GM12878 (cell line): Measurements from ENCODE around the gene UBE2O. TPM values are rescaled to one million over a fixed set of nuclear protein-coding genes. Genes with fewer than 3 reads are reported as not detected.

ENCODE experiments used
- ATAC-seq: fragments of 200-7000 bp; cut with Tn5 transposase; 3 replicates; pipeline ENCODE4 v1.9.1; 2020; ENCODE audit warnings: mild to moderate bottlenecking, moderate library complexity
- BruUV-seq: library from RNA; stranded (reverse); fragments of 400-500 nt; replicated peaks from 2 replicates; lab custom pipeline; 2021; lab: Mats Ljungman, UMichigan
- CTCF ChIA-PET: fragments of 300-600 bp; sonication (Branson Sonifier 250); formaldehyde crosslinking; extraction: SDS; loops from one replicate; lab custom pipeline; 2021; ENCODE audit warnings: inconsistent platforms; lab: Yijun Ruan, JAX
- POLR2A ChIA-PET: fragments of 350-600 bp; formaldehyde crosslinking; extraction: SDS; loops from one replicate; lab custom pipeline; 2021; ENCODE audit warnings: inconsistent platforms; lab: Charles Lee
- RAD21 ChIA-PET: fragments of 300-600 bp; sonication (Branson Sonifier 250); formaldehyde crosslinking; loops from one replicate; lab custom pipeline; 2023; ENCODE audit warnings: antibody characterized with exemption; ENCODE audit not compliant: unreplicated experiment; lab: Charles Lee
- SMC1A ChIA-PET: fragments of 300-600 bp; sonication (Branson Sonifier 250); formaldehyde crosslinking; loops from one replicate; lab custom pipeline; 2023; ENCODE audit not compliant: unreplicated experiment, uncharacterized antibody; lab: Charles Lee
- DNase-seq: peaks from one replicate; pipeline ENCODE4 v3.0.0-alpha.2; 2011; ENCODE audit warnings: low read depth, low spot score
- FAIRE-seq: peaks from 3 replicates; lab custom pipeline; 2011; peaks lifted over from hg19 to GRCh38; lab: Jason Lieb, UNC
- H2AFZ ChIP-seq: 2 replicates; pipeline ENCODE4 v1.6.0; 2011; ENCODE audit warnings: low read depth, low read length, control low read depth; ENCODE audit not compliant: control insufficient read depth
- H3K27ac ChIP-seq: 2 replicates; pipeline ENCODE4 v1.5.1; 2011; ENCODE audit warnings: control low read depth; ENCODE audit not compliant: control insufficient read depth, insufficient read depth
- H3K27me3 ChIP-seq, 2 experiments: replicated peaks in 1 of 2; 2 replicates each; pipeline versions ENCODE4 v1.6.0 to v1.6.1; 2011; ENCODE audit warnings: low read length in 1 of 2; ENCODE audit not compliant: control insufficient read depth in 2 of 2, insufficient read depth in 2 of 2
- H3K36me3 ChIP-seq, 2 experiments: 2 replicates each; pipeline ENCODE4 v1.5.1; 2011; ENCODE audit warnings: low read length in 1 of 2; ENCODE audit not compliant: control insufficient read depth in 2 of 2, insufficient read depth in 2 of 2
- H3K4me1 ChIP-seq: 2 replicates; pipeline ENCODE4 v1.6.1; 2011; ENCODE audit warnings: mild to moderate bottlenecking, low read length, moderate library complexity, mixed read lengths; ENCODE audit not compliant: control insufficient read depth, insufficient read depth
- H3K4me2 ChIP-seq: 2 replicates; pipeline ENCODE4 v1.6.0; 2011; ENCODE audit warnings: control low read depth; ENCODE audit not compliant: control insufficient read depth, insufficient read depth
- H3K4me3 ChIP-seq: fragments of 200-600 bp; sonication (generic); 2 replicates; pipeline ENCODE4 v1.5.1; 2016
- H3K79me2 ChIP-seq: 2 replicates; pipeline ENCODE4 v1.6.0; 2011; ENCODE audit warnings: low read length; ENCODE audit not compliant: control insufficient read depth, insufficient read depth
- H3K9ac ChIP-seq: 2 replicates; pipeline ENCODE4 v1.8.0; 2011; ENCODE audit warnings: low read length, control low read depth, mixed read lengths; ENCODE audit not compliant: control insufficient read depth, insufficient read depth
- H3K9me3 ChIP-seq: replicated peaks from 3 replicates; pipeline ENCODE4 v1.5.1; 2011; ENCODE audit warnings: mild to moderate bottlenecking, low read length; ENCODE audit not compliant: control insufficient read depth, insufficient read depth
- H4K20me1 ChIP-seq: 2 replicates; pipeline ENCODE4 v1.6.0; 2011; ENCODE audit not compliant: control insufficient read depth, insufficient read depth
- BCLAF1 ChIP-seq: fragments of 450-650 bp; IDR thresholded peaks from 2 replicates; pipeline ENCODE4 v1.6.1; 2017; ENCODE audit warnings: antibody characterized with exemption, mild to moderate bottlenecking, moderate library complexity
- BRCA1 ChIP-seq: IDR thresholded peaks from 2 replicates; pipeline ENCODE4 v1.6.1; 2011; ENCODE audit warnings: low read depth, low read length, improper control_type of control experiment
- JUND ChIP-seq: IDR thresholded peaks from 2 replicates; pipeline ENCODE4 v1.6.1; 2012; ENCODE audit warnings: low read depth, mild to moderate bottlenecking, low read length, improper control_type of control experiment, moderate library complexity
- POLR2A ChIP-seq: IDR thresholded peaks from 2 replicates; pipeline ENCODE4 v1.6.1; 2011; ENCODE audit warnings: low read depth, mild to moderate bottlenecking, low read length
- POLR2AphosphoS5 ChIP-seq: IDR thresholded peaks from 2 replicates; pipeline ENCODE4 v1.6.1; 2011; ENCODE audit warnings: mild to moderate bottlenecking, low read length, inconsistent platforms
- RAD51 ChIP-seq: fragments of 450-650 bp; IDR thresholded peaks from 2 replicates; pipeline ENCODE4 v1.6.1; 2016; ENCODE audit warnings: moderate library complexity, mild to moderate bottlenecking, inconsistent platforms
- SP1 ChIP-seq: IDR thresholded peaks from one replicate; pipeline ENCODE4 v1.6.1; 2011; ENCODE audit warnings: low read depth, low read length
- SUPT20H ChIP-seq: IDR thresholded peaks from 2 replicates; pipeline ENCODE4 v1.6.1; 2011; ENCODE audit warnings: low read depth, mild to moderate bottlenecking, low read length, moderate library complexity, borderline replicate concordance; ENCODE audit not compliant: control insufficient read depth
- TCF7 ChIP-seq: IDR thresholded peaks from 2 replicates; pipeline ENCODE4 v1.6.1; 2014; ENCODE audit warnings: antibody characterized with exemption, borderline replicate concordance
- YBX1 ChIP-seq: fragments of 450-650 bp; IDR thresholded peaks from 2 replicates; pipeline ENCODE4 v1.6.1; 2016; ENCODE audit warnings: antibody characterized with exemption
- ZNF217 ChIP-seq: fragments of 450-650 bp; IDR thresholded peaks from 2 replicates; pipeline ENCODE4 v1.6.1; 2017; ENCODE audit warnings: antibody characterized with exemption, mild to moderate bottlenecking
- WGBS: methylation state at CpG from one replicate; pipeline ENCODE4 v1.1.6; 2016; ENCODE audit warnings: low lambda C conversion rate; ENCODE audit not compliant: insufficient replicate concordance, insufficient coverage; ENCODE audit errors: missing lambda C conversion rate; 5-methylcytosine and 5-hydroxymethylcytosine counted together
- in situ Hi-C: fragments of 300-500 bp; cut with MboI; formaldehyde crosslinking; loops from 9 replicates; pipeline ENCODE4 v1.14.3; 2018; ENCODE audit warnings: mixed read lengths
- intact Hi-C: fragments of 100-400 bp; cut with micrococcal nuclease; formaldehyde crosslinking; loops from one replicate; pipeline ENCODE4 v1.14.2; 2022; ENCODE audit not compliant: unreplicated experiment
- polyA plus RNA-seq, 11 experiments: library from polyadenylated mRNA; depleted of rRNA in 4 of 11; unstranded in 6 of 11; stranded (reverse) in 5 of 11; fragments of >200 nt; fragmentation: Nextera tagmentation in 4 of 11; fragmentation: Illumina TruSeq in 1 of 11; extraction: Ambion mirVana in 4 of 11; extraction: Trizol in 1 of 11; gene quantifications; 1 replicate in 1 of 11; 2 replicates in 10 of 11; pipeline versions ENCODE4 v1.2.1 to v1.2.3, GENCODE V29; 2011 to 2016; ENCODE audit warnings: inconsistent platforms in 2 of 11, missing spikeins in 2 of 11, low read depth in 1 of 11
- total RNA-seq, 4 experiments: library from RNA; depleted of rRNA in 3 of 4; stranded (reverse); fragments of >200 nt in 3 of 4; fragmentation: Illumina TruSeq in 1 of 4; extraction: Trizol in 1 of 4; gene quantifications; 2 replicates each; pipeline versions ENCODE4 v1.2.1 to v1.2.3, GENCODE V29; 2013 to 2021
- TF ChIP-seq, protein P1 (sequence below): IDR thresholded peaks from 2 replicates; pipeline ENCODE4 v1.6.1; 2011; ENCODE audit warnings: low read depth, low read length, improper control_type of control experiment, borderline replicate concordance

Gene UBE2O
- total and polyA plus RNA-seq, 10 of the 15 experiments (the other 5 are each of a cell fraction or from before 2014, with no cell fraction given), result 2.1 to 39.0 (median 14.1) TPM

GRCh38 chr17:76394166-76394565 lies 58.8 kb downstream of the UBE2O start (continued):
- TF ChIP-seq BCLAF1, result no peak
- TF ChIP-seq YBX1, result no peak
- no peak for TF ChIP-seq SP1
- TF ChIP-seq SUPT20H, result no peak
- TF ChIP-seq POLR2AphosphoS5, result no peak
- TF ChIP-seq, protein P1, sequence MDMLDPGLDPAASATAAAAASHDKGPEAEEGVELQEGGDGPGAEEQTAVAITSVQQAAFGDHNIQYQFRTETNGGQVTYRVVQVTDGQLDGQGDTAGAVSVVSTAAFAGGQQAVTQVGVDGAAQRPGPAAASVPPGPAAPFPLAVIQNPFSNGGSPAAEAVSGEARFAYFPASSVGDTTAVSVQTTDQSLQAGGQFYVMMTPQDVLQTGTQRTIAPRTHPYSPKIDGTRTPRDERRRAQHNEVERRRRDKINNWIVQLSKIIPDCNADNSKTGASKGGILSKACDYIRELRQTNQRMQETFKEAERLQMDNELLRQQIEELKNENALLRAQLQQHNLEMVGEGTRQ, result no peak
- TF ChIP-seq ZNF217, result no peak
- TF ChIP-seq TCF7, result no peak
- no peak for TF ChIP-seq BRCA1
- TF ChIP-seq, all 136 proteins: peak for 0

DNA sequence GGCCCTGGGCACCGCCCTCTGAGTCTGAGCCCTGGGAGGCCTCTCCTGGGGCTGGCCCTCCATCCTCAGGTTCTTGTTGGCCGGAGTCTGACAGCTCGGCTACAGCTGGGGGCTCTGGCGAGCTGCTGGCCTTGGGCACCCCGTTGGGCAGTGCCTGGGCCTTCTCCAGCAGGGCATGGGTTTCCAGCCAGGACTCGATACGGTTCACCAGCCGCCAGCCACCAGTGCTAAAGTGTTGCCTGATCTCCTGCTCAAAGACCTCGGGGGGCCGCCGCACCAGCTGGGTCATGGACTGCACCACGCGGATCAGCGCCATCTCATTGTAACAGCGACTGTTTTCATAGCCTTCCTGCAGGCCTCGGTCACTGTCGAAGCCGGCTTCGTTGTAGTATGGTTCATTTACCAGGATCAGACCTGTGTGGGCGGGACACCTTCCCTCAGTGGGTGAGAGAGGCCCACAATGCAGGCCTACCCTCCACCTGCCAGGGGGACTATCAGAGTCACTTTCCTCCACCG lies 61.7 kb downstream of the UBE2O start:
- WGBS, result 97% methylated on average over 21 of the region's 21 CpGs
- no peaks in the 10 kb centered on the region for H3K27me3 ChIP-seq
- ATAC-seq (no peak), FAIRE-seq (no peak), DNase-seq (no peak)
- intact Hi-C loops (no loop called here), in situ Hi-C loops (no loop called here)
- H2AFZ ChIP-seq, result no peak overlapping the region
- H3K9me3 ChIP-seq, result no peaks in the 10 kb centered on the region
- H3K4me1 ChIP-seq, result no peaks in the 10 kb centered on the region; the same call in 1 of the 2 replicates
- ChIA-PET SMC1A (no interaction called here), RAD21 (no interaction called here), CTCF (no interaction called here), POLR2A (interaction anchor here (0.5 kb wide), 1 partner anchor 54 kb away, joined by 3 read pairs; no protein-coding TSS in a partner anchor)
- TF ChIP-seq POLR2A, result 0 out of 2 replicates have a peak, but pooled peaks have one; percentile 9
- no peak for TF ChIP-seq RAD51
- no peak for TF ChIP-seq JUND
- no peaks in the 10 kb centered on the region for H4K20me1 ChIP-seq
- H3K4me3 ChIP-seq, result no peak overlapping the region
- H3K9ac ChIP-seq, result no peak overlapping the region
- peaks cover 16% of the 10 kb centered on the region in 2 experiments for H3K36me3 ChIP-seq
- no peak overlapping the region for H3K4me2 ChIP-seq
- H3K27ac ChIP-seq, result no peak overlapping the region
- H3K79me2 ChIP-seq, result no peaks in the 10 kb centered on the region
- BruUV-seq, result no TSS peak
